Measurements from ENCODE around the gene ANP32A. TPM values are rescaled to one million over a fixed set of nuclear protein-coding genes. Genes with fewer than 3 reads are reported as not detected.

The ANP32A gene
- total and polyA plus RNA-seq, 2 experiments from 2014 or later: 40.3 to 70.0 TPM

GRCh38 chr15:68782589-68783161 lies 38.0 kb downstream of the ANP32A start:
- peaks cover 26% of the 10 kb centered on the region for H3K36me3 ChIP-seq (ENCODE audit: low read depth)
- H3K27me3 ChIP-seq (replicated peaks; ENCODE audit: insufficient read depth): no peaks in the 10 kb centered on the region
- in situ Hi-C loops (cut with MboI): no loop called here
- 94% methylated on average over 12 of the region's 12 CpGs for WGBS, 2 experiments (ENCODE audit: low coverage in 1 of 2, low lambda C conversion rate in 2 of 2, missing lambda C conversion rate in 2 of 2)
- no peak overlapping the region for H3K4me3 ChIP-seq
- no peak for DNase-seq
- no peaks in the 10 kb centered on the region for H3K9me2 ChIP-seq (ENCODE audit: insufficient read depth)
- no peak overlapping the region for H2AFZ ChIP-seq
- H3K4me1 ChIP-seq (ENCODE audit: insufficient read depth): no peaks in the 10 kb centered on the region
- H3K9ac ChIP-seq: no peak overlapping the region
- peaks cover under 1% of the 10 kb centered on the region for H3K79me2 ChIP-seq (ENCODE audit: insufficient read depth)
- H3F3A ChIP-seq (ENCODE audit: insufficient read depth): no peaks in the 10 kb centered on the region
- H4K20me1 ChIP-seq (ENCODE audit: insufficient read depth): no peaks in the 10 kb centered on the region
- TF ChIP-seq EZH2phosphoT487 (IDR thresholded peaks at IDR 0.05; ENCODE audit: insufficient read depth, low read depth) (no peak), EZH2 (IDR thresholded peaks at IDR 0.05; ENCODE audit: insufficient read depth, poor library complexity, severe bottlenecking) (no peak)
- H3K4me2 ChIP-seq (ENCODE audit: unreplicated experiment): no peak overlapping the region
- no peaks in the 10 kb centered on the region for H3K9me3 ChIP-seq (ENCODE audit: low read depth)
- H3K27ac ChIP-seq: no peak overlapping the region

DNA sequence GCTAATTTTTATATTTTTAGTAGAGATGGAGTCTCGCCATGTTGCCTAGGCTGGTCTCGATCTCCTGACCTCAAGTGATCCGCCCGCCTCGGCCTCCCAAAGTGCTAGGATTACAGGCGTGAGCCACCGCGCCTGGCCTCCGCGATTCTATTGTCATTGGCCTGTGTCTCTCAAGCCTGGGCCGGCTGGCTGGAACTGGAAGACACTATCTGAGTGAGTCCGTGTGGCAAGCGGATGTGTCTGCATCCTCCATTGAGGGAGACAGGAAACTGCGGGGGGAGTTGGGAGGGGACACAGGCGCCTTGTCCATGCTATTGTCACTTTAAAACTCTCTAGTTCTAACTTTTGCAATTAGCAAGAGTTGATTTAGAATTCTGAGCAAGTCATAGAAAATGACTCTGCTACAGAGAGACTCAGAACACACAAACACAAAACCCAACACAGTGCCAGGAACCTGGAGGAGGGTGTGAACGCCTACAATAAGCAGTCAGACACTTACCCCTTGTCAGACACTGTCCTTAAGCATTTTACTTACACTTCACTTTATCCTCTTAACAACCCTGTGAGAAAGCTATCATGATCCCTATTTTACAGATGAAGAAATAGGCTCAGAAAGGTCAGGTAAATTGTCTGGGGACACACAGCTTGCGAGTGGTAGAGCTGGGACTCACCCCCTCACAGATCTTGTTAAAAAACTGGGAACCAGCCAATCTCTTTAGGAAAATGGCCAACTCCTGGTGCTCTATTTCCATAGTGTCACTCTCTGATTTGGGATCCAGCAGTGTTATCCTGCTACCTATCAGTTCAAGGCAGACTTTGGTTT lies 38.7 kb downstream of the ANP32A start:
- Histone ChIP-seq H3K27me3 (replicated peaks; ENCODE audit: insufficient read depth) (no peaks in the 10 kb centered on the region), H3K4me3 (no peak overlapping the region), H3K27ac (no peak overlapping the region), H3F3A (ENCODE audit: insufficient read depth) (no peaks in the 10 kb centered on the region), H3K9me2 (ENCODE audit: insufficient read depth) (no peaks in the 10 kb centered on the region), H4K20me1 (ENCODE audit: insufficient read depth) (no peaks in the 10 kb centered on the region), H3K36me3 (ENCODE audit: low read depth) (peaks cover 26% of the 10 kb centered on the region), H3K4me1 (ENCODE audit: insufficient read depth) (no peaks in the 10 kb centered on the region), H2AFZ (no peak overlapping the region), H3K79me2 (ENCODE audit: insufficient read depth) (no peaks in the 10 kb centered on the region; the same call in 1 of the 2 replicates), H3K9me3 (ENCODE audit: low read depth) (no peaks in the 10 kb centered on the region), H3K9ac (no peak overlapping the region), H3K4me2 (ENCODE audit: unreplicated experiment) (no peak overlapping the region)
- WGBS, 2 experiments (ENCODE audit: low coverage in 1 of 2, low lambda C conversion rate in 2 of 2, missing lambda C conversion rate in 2 of 2): 91 to 94% methylated on average over 17 of the region's 17 CpGs
- TF ChIP-seq EZH2 (IDR thresholded peaks at IDR 0.05; ENCODE audit: insufficient read depth, poor library complexity, severe bottlenecking) (no peak), EZH2phosphoT487 (IDR thresholded peaks at IDR 0.05; ENCODE audit: insufficient read depth, low read depth) (no peak)
- in situ Hi-C loops (cut with MboI): no loop called here
- no peak for DNase-seq

GRCh38 chr15:68781217-68781616 lies 39.5 kb downstream of the ANP32A start:
- Histone ChIP-seq H3K9me2 (ENCODE audit: insufficient read depth) (no peaks in the 10 kb centered on the region), H4K20me1 (ENCODE audit: insufficient read depth) (no peaks in the 10 kb centered on the region), H3K4me1 (ENCODE audit: insufficient read depth) (no peaks in the 10 kb centered on the region), H3K79me2 (ENCODE audit: insufficient read depth) (no peaks in the 10 kb centered on the region; the same call in 1 of the 2 replicates), H3K9me3 (ENCODE audit: low read depth) (no peaks in the 10 kb centered on the region), H3K4me2 (ENCODE audit: unreplicated experiment) (no peak overlapping the region), H3K36me3 (ENCODE audit: low read depth) (peaks cover 26% of the 10 kb centered on the region), H2AFZ (no peak overlapping the region), H3K9ac (no peak overlapping the region), H3K27me3 (replicated peaks; ENCODE audit: insufficient read depth) (no peaks in the 10 kb centered on the region), H3K4me3 (no peak overlapping the region), H3K27ac (no peak overlapping the region), H3F3A (ENCODE audit: insufficient read depth) (no peaks in the 10 kb centered on the region)
- TF ChIP-seq EZH2phosphoT487 (IDR thresholded peaks at IDR 0.05; ENCODE audit: insufficient read depth, low read depth): no peak
- no peak for TF ChIP-seq EZH2 (IDR thresholded peaks at IDR 0.05; ENCODE audit: insufficient read depth, poor library complexity, severe bottlenecking)
- in situ Hi-C loops (cut with MboI): no loop called here
- DNase-seq: no peak

GRCh38 chr15:68778876-68779275 lies 41.8 kb downstream of the ANP32A start:
- no peaks in the 10 kb centered on the region for H3K79me2 ChIP-seq (ENCODE audit: insufficient read depth)
- H3K36me3 ChIP-seq (ENCODE audit: low read depth): peaks cover 18% of the 10 kb centered on the region
- in situ Hi-C loops (cut with MboI): no loop called here
- H4K20me1 ChIP-seq (ENCODE audit: insufficient read depth): no peaks in the 10 kb centered on the region
- no peak for DNase-seq
- H3K9me2 ChIP-seq (ENCODE audit: insufficient read depth): no peaks in the 10 kb centered on the region
- H3K9me3 ChIP-seq (ENCODE audit: low read depth): no peaks in the 10 kb centered on the region
- H3K9ac ChIP-seq: no peak overlapping the region
- TF ChIP-seq EZH2 (IDR thresholded peaks at IDR 0.05; ENCODE audit: insufficient read depth, poor library complexity, severe bottlenecking): no peak
- no peak for TF ChIP-seq EZH2phosphoT487 (IDR thresholded peaks at IDR 0.05; ENCODE audit: insufficient read depth, low read depth)
- H3F3A ChIP-seq (ENCODE audit: insufficient read depth): no peaks in the 10 kb centered on the region
- no peak overlapping the region for H3K27ac ChIP-seq
- no peaks in the 10 kb centered on the region for H3K4me1 ChIP-seq (ENCODE audit: insufficient read depth)
- H3K4me2 ChIP-seq (ENCODE audit: unreplicated experiment): no peak overlapping the region
- no peak overlapping the region for H3K4me3 ChIP-seq
- no peak overlapping the region for H2AFZ ChIP-seq
- WGBS, 2 experiments (ENCODE audit: low coverage in 1 of 2, low lambda C conversion rate in 2 of 2, missing lambda C conversion rate in 2 of 2): 97 to 99% methylated on average over 9 of the region's 9 CpGs
- no peaks in the 10 kb centered on the region for H3K27me3 ChIP-seq (replicated peaks; ENCODE audit: insufficient read depth)
